Inferior parietal cortex (tissue), 1 donor: Measurements from ENCODE around the gene CLEC20A.

ENCODE experiments used
- DNase-seq: peaks from one replicate; pipeline ENCODE4 v3.0.0-alpha.2; 2016; ENCODE audit errors: extremely low spot score

CLEC20A gene

GRCh38 chr1:178500091-178500770 is 3.5 kb upstream of the CLEC20A start:
- DNase-seq, result no peak

- DNase-seq, result no peak
Observed at GRCh38 chr1:178498896-178499675, 2.3 kb upstream of the CLEC20A start.

GRCh38 chr1:178497903-178498478 is 1.2 kb upstream of the CLEC20A start:
- no peak for DNase-seq

- DNase-seq, result no peak
Observed at GRCh38 chr1:178495741-178496409, 889 bp downstream of the CLEC20A start.

GRCh38 chr1:178495158-178495557 is 1.6 kb downstream of the CLEC20A start:
- no peak for DNase-seq

- DNase-seq, result no peak
Observed at GRCh38 chr1:178494569-178494971, 2.2 kb downstream of the CLEC20A start.

GRCh38 chr1:178493301-178493741 is 3.4 kb downstream of the CLEC20A start:
- DNase-seq, result no peak

GRCh38 chr1:178492341-178492740 is 4.4 kb downstream of the CLEC20A start:
- no peak for DNase-seq

GRCh38 chr1:178491721-178492120 is 5.0 kb downstream of the CLEC20A start:
- no peak for DNase-seq

- no peak for DNase-seq
Observed at GRCh38 chr1:178490967-178491366, 5.8 kb downstream of the CLEC20A start.

- no peak for DNase-seq
Observed at GRCh38 chr1:178490136-178490535, 6.6 kb downstream of the CLEC20A start.

GRCh38 chr1:178489399-178489798 is 7.4 kb downstream of the CLEC20A start:
- DNase-seq, result no peak

GRCh38 chr1:178488393-178488792 is 8.4 kb downstream of the CLEC20A start:
- no peak for DNase-seq

- no peak for DNase-seq
Observed at GRCh38 chr1:178487070-178487615, 9.6 kb downstream of the CLEC20A start.

GRCh38 chr1:178486100-178487069 is 10.4 kb downstream of the CLEC20A start:
- no peak for DNase-seq

GRCh38 chr1:178485541-178485981 is 11.2 kb downstream of the CLEC20A start:
- DNase-seq, result no peak

- no peak for DNase-seq
Observed at GRCh38 chr1:178484698-178485225, 12.0 kb downstream of the CLEC20A start.

- DNase-seq, result no peak
Observed at GRCh38 chr1:178483251-178483957, 13.4 kb downstream of the CLEC20A start.

- no peak for DNase-seq
Observed at GRCh38 chr1:178477841-178478240, 18.9 kb downstream of the CLEC20A start.

- DNase-seq, result no peak
Observed at GRCh38 chr1:178477373-178477772, 19.4 kb downstream of the CLEC20A start.
